Tibial nerve (tissue), 4 donors: ENCODE data around the gene PRLR. TPM values are rescaled to one million over a fixed set of nuclear protein-coding genes. Genes with fewer than 3 reads are reported as not detected.
"Not testable (repeated sequence)": the region's sequence is repeated elsewhere in the genome, so short reads cannot be mapped to it uniquely, and the experiment has no call there.

Experiments
- DNase-seq, 2 donors: peaks; one replicate each; pipeline ENCODE4 v3.0.0-alpha.2; 2019; ENCODE audit warnings: low spot score in 2 of 2
- H3K27ac ChIP-seq, 4 donors: fragments of 200-600 bp; sonication (generic) in 3 of 4; one replicate each; pipeline ENCODE4 v1.5.1; 2017 to 2019; ENCODE audit warnings: mild to moderate bottlenecking in 1 of 4
- H3K27me3 ChIP-seq, 2 donors: fragments of 200-600 bp; sonication (generic) in 1 of 2; one replicate each; pipeline versions ENCODE4 v1.5.1 to v1.6.0; 2017 to 2019
- H3K36me3 ChIP-seq, 3 donors: fragments of 200-600 bp; sonication (generic); one replicate each; pipeline ENCODE4 v1.5.1; 2018 to 2019
- H3K4me1 ChIP-seq, 4 donors: fragments of 200-600 bp; sonication (generic) in 3 of 4; one replicate each; pipeline ENCODE4 v1.5.1; 2017 to 2019
- H3K4me3 ChIP-seq, 4 donors: fragments of 200-600 bp; sonication (generic) in 3 of 4; one replicate each; pipeline ENCODE4 v1.5.1; 2017 to 2019; ENCODE audit warnings: mild to moderate bottlenecking in 1 of 4, moderate library complexity in 1 of 4
- H3K9me3 ChIP-seq, 4 donors: fragments of 200-600 bp; sonication (generic) in 3 of 4; one replicate each; pipeline ENCODE4 v1.5.1; 2017 to 2019
- CTCF ChIP-seq, 5 experiments: fragments of 200-600 bp in 3 of 5; fragments of 450-650 bp in 2 of 5; sonication (generic) in 3 of 5; IDR thresholded peaks; one replicate each; pipeline ENCODE4 v1.5.1; 2016 to 2019; ENCODE audit warnings: antibody characterized with exemption in 5 of 5, mild to moderate bottlenecking in 3 of 5, moderate library complexity in 2 of 5
- EP300 ChIP-seq, 2 donors: sonication (generic); formaldehyde crosslinking; IDR thresholded peaks; one replicate each; pipeline ENCODE4 v1.6.1; 2017; ENCODE audit warnings: antibody characterized with exemption in 2 of 2, mild to moderate bottlenecking in 1 of 2
- POLR2A ChIP-seq, 2 donors: fragments of 450-650 bp; IDR thresholded peaks; one replicate each; pipeline ENCODE4 v1.6.1; 2017; ENCODE audit warnings: antibody characterized with exemption in 2 of 2, mild to moderate bottlenecking in 2 of 2, moderate library complexity in 2 of 2
- WGBS, 2 donors: methylation state at CpG; one replicate each; pipeline ENCODE4 v1.1.5; 2018; 5-methylcytosine and 5-hydroxymethylcytosine counted together
- total RNA-seq, 4 donors: library from RNA; depleted of rRNA; stranded (reverse); fragments of >200 nt; gene quantifications; one replicate each; pipeline ENCODE4 v1.1.0, GENCODE V29; 2016

The PRLR gene
- total RNA-seq, 4 donors from 2014 or later = 0.84 to 5.3 (median 4.0) TPM

DNA sequence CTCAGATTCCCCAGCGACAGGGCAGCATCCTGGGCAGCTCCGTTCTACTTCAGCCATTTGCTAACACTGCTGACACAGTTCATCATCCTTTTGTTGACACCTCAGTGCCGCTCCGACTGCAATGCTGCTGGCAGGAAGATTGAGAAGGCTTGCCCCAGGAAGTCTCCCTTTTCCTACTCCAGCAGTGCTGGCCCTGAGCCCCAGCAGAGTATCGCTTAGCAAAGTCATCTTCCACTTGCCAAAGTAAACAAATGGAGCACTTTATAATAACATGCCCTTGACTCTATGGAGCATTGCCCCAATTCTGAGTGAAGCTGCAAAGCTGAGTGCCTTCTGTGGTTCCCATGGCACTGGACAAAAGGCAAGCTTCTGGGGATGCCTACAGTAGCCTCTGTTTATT lies 32.2 kb downstream of the PRLR start:
- WGBS, 2 donors = 24 to 25% methylated on average over 5 of the region's 5 CpGs
- TF ChIP-seq POLR2A (IDR thresholded peaks at IDR 0.05) (no peak), CTCF (IDR thresholded peaks at IDR 0.05) (no peak), EP300 (IDR thresholded peaks at IDR 0.05) (no peak)
- DNase-seq = peak in 1 of 2 donors; percentile 15
- no peak overlapping the region for H3K4me3 ChIP-seq
- no peak overlapping the region for H3K27ac ChIP-seq
- peaks cover 0 to 17% (median 8%) of the 10 kb centered on the region in 4 donors for H3K4me1 ChIP-seq
- H3K27me3 ChIP-seq = no peaks in the 10 kb centered on the region
- H3K9me3 ChIP-seq = no peaks in the 10 kb centered on the region
- no peaks in the 10 kb centered on the region for H3K36me3 ChIP-seq

DNA sequence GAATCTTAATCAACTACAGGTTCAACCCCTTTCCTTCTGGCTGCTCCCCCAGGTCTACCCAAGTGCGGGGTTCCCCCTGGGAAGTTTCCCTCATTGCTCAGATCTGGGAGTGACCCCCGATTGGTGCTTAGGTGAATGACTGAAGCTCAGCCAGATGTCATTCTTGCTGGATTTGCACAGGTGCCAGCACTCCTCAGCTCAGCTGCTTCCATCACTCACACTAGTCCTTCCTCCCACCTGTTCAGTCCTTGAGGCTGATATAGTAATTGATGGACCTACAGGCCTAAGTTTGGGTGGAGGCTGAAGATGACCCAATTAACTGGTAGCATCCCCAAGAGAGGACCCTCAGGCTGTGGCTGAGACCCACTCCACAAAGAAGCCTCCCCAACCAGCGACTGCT lies 32.9 kb downstream of the PRLR start:
- H3K9me3 ChIP-seq = no peaks in the 10 kb centered on the region
- no peak for DNase-seq
- WGBS, 2 donors = 96 to 97% methylated on average over 3 of the region's 3 CpGs
- H3K27ac ChIP-seq = no peak overlapping the region
- H3K4me1 ChIP-seq = peaks cover 0 to 17% (median 8%) of the 10 kb centered on the region in 4 donors
- H3K27me3 ChIP-seq = no peaks in the 10 kb centered on the region
- no peaks in the 10 kb centered on the region for H3K36me3 ChIP-seq
- TF ChIP-seq EP300 (IDR thresholded peaks at IDR 0.05) (no peak), POLR2A (IDR thresholded peaks at IDR 0.05) (no peak), CTCF (IDR thresholded peaks at IDR 0.05) (no peak)
- no peak overlapping the region for H3K4me3 ChIP-seq

GRCh38 chr5:35195472-35195852 lies 34.8 kb downstream of the PRLR start:
- no peak for DNase-seq
- Histone ChIP-seq H3K9me3 (no peaks in the 10 kb centered on the region), H3K4me1 (peaks cover 0 to 17% (median 8%) of the 10 kb centered on the region in 4 donors), H3K27ac (no peak overlapping the region), H3K36me3 (no peaks in the 10 kb centered on the region), H3K4me3 (no peak overlapping the region), H3K27me3 (no peaks in the 10 kb centered on the region)
- TF ChIP-seq POLR2A (IDR thresholded peaks at IDR 0.05) = no peak
- no peak for TF ChIP-seq EP300 (IDR thresholded peaks at IDR 0.05)
- WGBS, 2 donors = 90 to 92% methylated on average over 5 of the region's 5 CpGs

DNA sequence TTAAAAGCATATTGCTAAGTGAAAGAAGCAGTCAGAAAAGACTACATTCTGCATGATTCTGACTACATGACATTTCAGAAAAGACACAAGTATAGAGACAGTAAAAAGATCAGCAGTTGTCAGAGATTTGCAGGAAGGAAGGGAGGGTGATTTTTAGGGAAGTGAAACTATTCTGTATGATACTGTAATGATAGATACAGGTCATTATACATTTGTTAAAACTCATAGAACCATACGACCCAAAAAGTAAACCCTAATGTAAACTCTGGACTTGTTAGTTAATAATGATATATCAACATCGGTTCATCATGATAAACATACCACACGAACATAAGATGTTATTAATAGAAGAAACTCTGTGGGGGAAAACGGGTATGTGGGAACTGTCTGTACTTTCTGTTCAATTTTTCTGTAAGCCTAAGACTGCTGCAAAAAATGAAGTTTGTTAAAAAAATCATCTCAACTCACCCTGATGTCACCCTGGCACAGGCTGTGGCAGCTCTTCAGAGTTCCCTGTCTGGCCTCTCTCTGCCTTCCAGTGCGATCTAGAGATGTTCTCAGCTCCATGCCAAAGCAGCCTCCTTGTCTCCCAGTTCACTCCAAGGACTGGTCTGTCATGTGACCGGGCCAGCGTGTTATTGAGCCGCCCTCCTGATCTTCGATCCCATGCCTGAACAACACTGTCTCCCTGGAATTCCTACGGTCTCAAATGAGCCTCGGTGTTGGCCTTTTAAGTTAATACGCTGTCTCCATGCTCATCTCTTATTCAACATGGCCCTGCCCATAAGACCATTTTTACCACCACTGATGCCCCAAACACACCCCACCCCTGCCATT lies 35.4 kb downstream of the PRLR start:
- no peaks in the 10 kb centered on the region for H3K9me3 ChIP-seq
- H3K4me1 ChIP-seq = peaks cover 0 to 17% (median 8%) of the 10 kb centered on the region in 4 donors
- H3K27ac ChIP-seq = peak overlapping the region in 1 of 4 donors; percentile 34
- H3K4me3 ChIP-seq = no peak overlapping the region
- no peak for TF ChIP-seq POLR2A (IDR thresholded peaks at IDR 0.05)
- no peak for TF ChIP-seq CTCF (IDR thresholded peaks at IDR 0.05)
- no peak for TF ChIP-seq EP300 (IDR thresholded peaks at IDR 0.05)
- 79 to 81% methylated on average over 12 of the region's 12 CpGs for WGBS, 2 donors
- H3K36me3 ChIP-seq = no peaks in the 10 kb centered on the region
- DNase-seq = no peak
- no peaks in the 10 kb centered on the region for H3K27me3 ChIP-seq

DNA sequence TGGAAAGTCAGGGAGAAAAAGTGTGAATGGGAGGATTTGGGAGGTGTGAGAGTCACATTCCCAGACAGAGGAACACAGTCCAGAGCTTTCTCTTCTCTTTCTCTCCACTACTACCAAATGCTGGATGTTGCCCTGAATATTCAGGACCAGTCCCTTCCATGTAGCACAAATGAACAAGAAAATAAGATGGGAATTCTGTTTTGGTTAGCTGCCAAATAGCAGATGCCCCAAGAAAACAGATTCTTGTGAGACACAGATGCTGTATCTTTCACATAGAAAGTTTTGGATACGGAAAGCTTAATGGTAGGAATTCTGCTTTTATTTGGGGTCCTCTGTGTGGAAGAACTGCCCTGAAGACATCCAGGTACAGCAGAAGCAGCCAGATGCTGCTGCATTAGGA lies 37.8 kb downstream of the PRLR start:
- WGBS, 2 donors = 85 to 95% methylated on average over 1 of the region's 1 CpG
- peaks cover 0 to 4% (median 0%) of the 10 kb centered on the region in 4 donors for H3K4me1 ChIP-seq
- H3K9me3 ChIP-seq = no peaks in the 10 kb centered on the region
- no peaks in the 10 kb centered on the region for H3K27me3 ChIP-seq
- H3K36me3 ChIP-seq = no peaks in the 10 kb centered on the region
- TF ChIP-seq POLR2A (IDR thresholded peaks at IDR 0.05) = no peak
- TF ChIP-seq CTCF (IDR thresholded peaks at IDR 0.05) = no peak
- TF ChIP-seq EP300 (IDR thresholded peaks at IDR 0.05) = no peak
- DNase-seq = no peak
- no peak overlapping the region for H3K27ac ChIP-seq
- H3K4me3 ChIP-seq = no peak overlapping the region

DNA sequence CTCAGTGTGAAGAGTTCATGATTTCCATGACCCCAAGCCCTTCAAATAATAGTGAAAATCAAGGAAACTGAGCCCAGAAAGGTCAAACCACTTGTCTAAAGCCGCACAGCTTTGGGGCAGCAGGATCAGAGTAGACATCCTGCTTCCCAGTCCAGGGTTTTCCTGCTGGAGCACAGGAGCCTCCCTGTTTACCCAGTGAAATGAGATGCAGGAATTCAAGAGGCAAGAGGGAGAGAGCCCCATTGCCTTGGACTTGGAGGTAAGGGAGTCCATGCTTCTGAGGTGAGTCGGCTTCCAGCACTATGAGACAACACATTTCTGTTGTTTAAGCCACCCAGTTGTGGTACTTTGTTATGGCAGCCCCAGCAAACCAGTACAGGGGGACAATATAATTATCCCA lies 40.5 kb downstream of the PRLR start:
- not testable (repeated sequence) for H3K4me1 ChIP-seq, H3K9me3 ChIP-seq, H3K27ac ChIP-seq, H3K27me3 ChIP-seq, DNase-seq, H3K4me3 ChIP-seq, H3K36me3 ChIP-seq
- 83 to 100% methylated on average over 2 of the region's 2 CpGs for WGBS, 2 donors
